Measurements from ENCODE around the gene GFRA4.

GFRA4 gene

GRCh38 chr20:3671986-3672546 lies 8.9 kb upstream of the GFRA4 start:
- H3F3A ChIP-seq (ENCODE audit: low read depth) = no peaks in the 10 kb centered on the region
- H3K4me1 ChIP-seq (ENCODE audit: insufficient read depth, low read length, poor library complexity, severe bottlenecking) = peaks cover 5% of the 10 kb centered on the region
- no peak overlapping the region for H3K9ac ChIP-seq (ENCODE audit: low read depth, low read length, poor library complexity, severe bottlenecking)
- peak overlapping the region; percentile 22 for H3K4me2 ChIP-seq (ENCODE audit: low read depth, low read length, poor library complexity, severe bottlenecking)
- peak overlapping the region; percentile 68; the same call in 1 of the 2 replicates for H2AFZ ChIP-seq (ENCODE audit: low read length)
- H4K20me1 ChIP-seq (ENCODE audit: insufficient read depth, low read length, poor library complexity, severe bottlenecking) = no peaks in the 10 kb centered on the region
- no peaks in the 10 kb centered on the region for H3K9me3 ChIP-seq (ENCODE audit: insufficient read depth, low read depth, low read length)
- H3K4me3 ChIP-seq (ENCODE audit: low read length, poor library complexity, severe bottlenecking) = peak overlapping the region; percentile 30
- H3K79me2 ChIP-seq (ENCODE audit: insufficient read depth, low read length) = no peaks in the 10 kb centered on the region
- no peak for TF ChIP-seq EZH2phosphoT487 (IDR thresholded peaks at IDR 0.05; ENCODE audit: borderline replicate concordance)
- TF ChIP-seq CTCF (conservative IDR thresholded peaks at IDR 0.05; ENCODE audit: low read length) = no peak
- no peaks in the 10 kb centered on the region for H3K9me2 ChIP-seq (replicated peaks; ENCODE audit: low read depth, low read length)
- no peaks in the 10 kb centered on the region for H3K27me3 ChIP-seq (ENCODE audit: insufficient read depth, low read length, poor library complexity, severe bottlenecking)
- H3K36me3 ChIP-seq (ENCODE audit: insufficient read depth, low read length) = no peaks in the 10 kb centered on the region

GRCh38 chr20:3670945-3671344 lies 7.7 kb upstream of the GFRA4 start:
- Histone ChIP-seq H3K9me2 (replicated peaks; ENCODE audit: low read depth, low read length) (no peaks in the 10 kb centered on the region), H3K9me3 (ENCODE audit: insufficient read depth, low read depth, low read length) (no peaks in the 10 kb centered on the region), H3K9ac (ENCODE audit: low read depth, low read length, poor library complexity, severe bottlenecking) (no peak overlapping the region), H3K4me2 (ENCODE audit: low read depth, low read length, poor library complexity, severe bottlenecking) (no peak overlapping the region), H4K20me1 (ENCODE audit: insufficient read depth, low read length, poor library complexity, severe bottlenecking) (no peaks in the 10 kb centered on the region), H3K79me2 (ENCODE audit: insufficient read depth, low read length) (no peaks in the 10 kb centered on the region), H2AFZ (ENCODE audit: low read length) (no peak overlapping the region), H3F3A (ENCODE audit: low read depth) (no peaks in the 10 kb centered on the region), H3K4me1 (ENCODE audit: insufficient read depth, low read length, poor library complexity, severe bottlenecking) (peaks cover 10% of the 10 kb centered on the region), H3K36me3 (ENCODE audit: insufficient read depth, low read length) (no peaks in the 10 kb centered on the region), H3K4me3 (ENCODE audit: low read length, poor library complexity, severe bottlenecking) (no peak overlapping the region), H3K27me3 (ENCODE audit: insufficient read depth, low read length, poor library complexity, severe bottlenecking) (no peaks in the 10 kb centered on the region)
- TF ChIP-seq EZH2phosphoT487 (IDR thresholded peaks at IDR 0.05; ENCODE audit: borderline replicate concordance) = no peak
- TF ChIP-seq CTCF (conservative IDR thresholded peaks at IDR 0.05; ENCODE audit: low read length) = no peak

GRCh38 chr20:3670511-3670910 lies 7.3 kb upstream of the GFRA4 start:
- Histone ChIP-seq H3K9me2 (replicated peaks; ENCODE audit: low read depth, low read length) (no peaks in the 10 kb centered on the region), H3K4me1 (ENCODE audit: insufficient read depth, low read length, poor library complexity, severe bottlenecking) (peaks cover 14% of the 10 kb centered on the region), H3K4me3 (ENCODE audit: low read length, poor library complexity, severe bottlenecking) (no peak overlapping the region), H3K36me3 (ENCODE audit: insufficient read depth, low read length) (no peaks in the 10 kb centered on the region), H4K20me1 (ENCODE audit: insufficient read depth, low read length, poor library complexity, severe bottlenecking) (no peaks in the 10 kb centered on the region), H3K27me3 (ENCODE audit: insufficient read depth, low read length, poor library complexity, severe bottlenecking) (no peaks in the 10 kb centered on the region), H3K4me2 (ENCODE audit: low read depth, low read length, poor library complexity, severe bottlenecking) (no peak overlapping the region), H3K79me2 (ENCODE audit: insufficient read depth, low read length) (no peaks in the 10 kb centered on the region), H3K9ac (ENCODE audit: low read depth, low read length, poor library complexity, severe bottlenecking) (no peak overlapping the region), H3F3A (ENCODE audit: low read depth) (no peaks in the 10 kb centered on the region), H3K9me3 (ENCODE audit: insufficient read depth, low read depth, low read length) (no peaks in the 10 kb centered on the region), H2AFZ (ENCODE audit: low read length) (no peak overlapping the region)
- TF ChIP-seq CTCF (conservative IDR thresholded peaks at IDR 0.05; ENCODE audit: low read length) (peak; percentile 57), EZH2phosphoT487 (IDR thresholded peaks at IDR 0.05; ENCODE audit: borderline replicate concordance) (no peak)

Measured in Loucy (cell line).